CD14-positive monocyte (primary cell): ENCODE measurements around the gene BMP7. TPM values are rescaled to one million over a fixed set of nuclear protein-coding genes. Genes with fewer than 3 reads are reported as not detected.

ENCODE experiments used
- DNase-seq, 3 donors: peaks; one replicate each; pipeline ENCODE4 v3.0.0-alpha.2; 2011 to 2022
- H2AFZ ChIP-seq: 2 replicates; pipeline ENCODE4 v1.6.0; 2012; ENCODE audit warnings: mild to moderate bottlenecking, low read depth, low read length, inconsistent platforms; ENCODE audit not compliant: insufficient read depth, poor library complexity, severe bottlenecking
- H3K27ac ChIP-seq, 2 donors: 1 replicate in 1 of 2; 2 replicates in 1 of 2; pipeline ENCODE4 v1.5.1; 2012 to 2013; ENCODE audit warnings: low read length in 2 of 2, control low read depth in 1 of 2, inconsistent platforms in 1 of 2, low read depth in 1 of 2, mild to moderate bottlenecking in 1 of 2
- H3K27me3 ChIP-seq, 2 donors: one replicate each; pipeline versions ENCODE4 v1.6.0 to v1.6.1; 2011 to 2013; ENCODE audit warnings: low read length in 2 of 2; ENCODE audit not compliant: control insufficient read depth in 2 of 2, insufficient read depth in 2 of 2
- H3K36me3 ChIP-seq, 2 donors: replicated peaks in 1 of 2; 1 replicate in 1 of 2; 2 replicates in 1 of 2; pipeline versions ENCODE4 v1.5.1 to v1.6.1; 2012 to 2013; ENCODE audit warnings: low read length in 2 of 2, control low read depth in 1 of 2, inconsistent platforms in 1 of 2, mild to moderate bottlenecking in 1 of 2; ENCODE audit not compliant: insufficient read depth in 2 of 2, control insufficient read depth in 1 of 2
- H3K4me1 ChIP-seq, 2 donors: 1 replicate in 1 of 2; 2 replicates in 1 of 2; pipeline versions ENCODE4 v1.5.1 to v1.6.1; 2012 to 2013; ENCODE audit warnings: low read length in 2 of 2, control low read depth in 1 of 2, inconsistent platforms in 1 of 2, mild to moderate bottlenecking in 1 of 2, moderate library complexity in 1 of 2; ENCODE audit not compliant: insufficient read depth in 2 of 2, control insufficient read depth in 1 of 2
- H3K4me2 ChIP-seq: replicated peaks from 2 replicates; pipeline ENCODE3; 2012; ENCODE audit warnings: low read length, moderate library complexity, mild to moderate bottlenecking; ENCODE audit not compliant: poor library complexity, severe bottlenecking; ENCODE audit errors: extremely low read depth
- H3K4me3 ChIP-seq, 3 experiments: fragments of 200-600 bp in 1 of 3; sonication (generic) in 1 of 3; replicated peaks in 1 of 3; 1 replicate in 2 of 3; 2 replicates in 1 of 3; pipeline ENCODE4 v1.5.1; 2011 to 2013; ENCODE audit warnings: low read length in 3 of 3, mild to moderate bottlenecking in 3 of 3, control low read depth in 2 of 3, low read depth in 2 of 3, inconsistent platforms in 1 of 3, moderate library complexity in 1 of 3
- H3K79me2 ChIP-seq: 2 replicates; pipeline ENCODE4 v1.6.0; 2012; ENCODE audit warnings: mild to moderate bottlenecking, control low read depth, inconsistent platforms, low read length, moderate library complexity; ENCODE audit not compliant: insufficient read depth
- H3K9ac ChIP-seq: 2 replicates; pipeline ENCODE4 v1.6.0; 2017; ENCODE audit warnings: low read length, mild to moderate bottlenecking; ENCODE audit not compliant: insufficient read depth, poor library complexity, severe bottlenecking
- H3K9me3 ChIP-seq, 2 donors: replicated peaks in 1 of 2; 1 replicate in 1 of 2; 2 replicates in 1 of 2; pipeline versions ENCODE4 v1.5.1 to v1.6.1; 2012 to 2013; ENCODE audit warnings: low read length in 2 of 2, control low read depth in 1 of 2; ENCODE audit not compliant: control insufficient read depth in 1 of 2, insufficient read depth in 1 of 2
- H4K20me1 ChIP-seq: 2 replicates; pipeline ENCODE4 v1.6.0; 2012; ENCODE audit warnings: mild to moderate bottlenecking, low read length, control low read depth, moderate library complexity; ENCODE audit not compliant: insufficient read depth
- H3K27ac Mint-ChIP-seq, 7 donors: one replicate each; pipeline ENCODE4 v1.8.0; 2020; ENCODE audit warnings: mild to moderate bottlenecking in 7 of 7, mixed read lengths in 7 of 7, moderate library complexity in 6 of 7, inconsistent platforms in 2 of 7
- H3K27me3 Mint-ChIP-seq, 3 donors: one replicate each; pipeline ENCODE4 v1.8.0; 2021 to 2022; ENCODE audit warnings: low read depth in 3 of 3, mild to moderate bottlenecking in 3 of 3, mixed read lengths in 3 of 3, moderate library complexity in 3 of 3, inconsistent platforms in 1 of 3
- H3K36me3 Mint-ChIP-seq, 2 donors: one replicate each; pipeline ENCODE4 v1.8.0; 2020; ENCODE audit warnings: mixed read lengths in 2 of 2, inconsistent platforms in 1 of 2, mild to moderate bottlenecking in 1 of 2
- H3K4me1 Mint-ChIP-seq: one replicate; pipeline ENCODE4 v1.8.0; 2020; ENCODE audit warnings: mild to moderate bottlenecking, mixed read lengths
- H3K4me3 Mint-ChIP-seq, 2 donors: one replicate each; pipeline ENCODE4 v1.8.0; 2020; ENCODE audit warnings: mild to moderate bottlenecking in 2 of 2, mixed read lengths in 2 of 2, moderate library complexity in 1 of 2
- H3K9me3 Mint-ChIP-seq, 7 donors: one replicate each; pipeline ENCODE4 v1.8.0; 2020 to 2022; ENCODE audit warnings: mixed read lengths in 7 of 7, mild to moderate bottlenecking in 6 of 7, moderate library complexity in 6 of 7, inconsistent platforms in 2 of 7
- CTCF ChIP-seq: fragments of 200-600 bp; IDR thresholded peaks from one replicate; pipeline ENCODE4 v1.8.0; 2022; ENCODE audit warnings: antibody characterized with exemption, mild to moderate bottlenecking
- WGBS: methylation state at CpG from one replicate; pipeline ENCODE4 v1.1.5; 2013; ENCODE audit warnings: missing lambda C conversion rate; ENCODE audit not compliant: insufficient coverage; 5-methylcytosine and 5-hydroxymethylcytosine counted together
- intact Hi-C, 2 donors: fragments of 100-400 bp; cut with micrococcal nuclease; formaldehyde crosslinking; loops; one replicate each; pipeline versions ENCODE4 v1.15.0 to v1.15.1; 2023
- polyA plus RNA-seq, 3 donors: library from polyadenylated mRNA; depleted of rRNA in 1 of 3; unstranded in 2 of 3; stranded (reverse) in 1 of 3; fragments of 300-500 nt in 2 of 3; fragments of >200 nt in 1 of 3; fragmentation: Illumina TruSeq in 2 of 3; gene quantifications; 1 replicate in 2 of 3; 2 replicates in 1 of 3; pipeline ENCODE4 v1.2.3, GENCODE V29; 2012 to 2021

The BMP7 gene
- polyA plus RNA-seq, 3 donors: not detected

- intact Hi-C loops: no loop called here
- WGBS: 88% methylated on average over 1 of the region's 5 CpGs
- Histone ChIP-seq H3K4me1 (no peaks in the 10 kb centered on the region), H3K27ac (no peak overlapping the region), H3K79me2 (no peaks in the 10 kb centered on the region), H3K9me3 (no peaks in the 10 kb centered on the region), H3K4me2 (no peak overlapping the region), H3K27me3 (no peaks in the 10 kb centered on the region), H3K9ac (no peak overlapping the region), H3K36me3 (no peaks in the 10 kb centered on the region), H4K20me1 (no peaks in the 10 kb centered on the region), H2AFZ (no peak overlapping the region), H3K4me3 (no peak overlapping the region)
- Mint-ChIP-seq H3K4me3 (no peak overlapping the region), H3K27ac (no peak overlapping the region), H3K9me3 (peaks cover 0 to 3% (median 0%) of the 10 kb centered on the region in 7 donors), H3K4me1 (no peaks in the 10 kb centered on the region), H3K27me3 (peaks cover 3 to 9% (median 9%) of the 10 kb centered on the region in 3 donors), H3K36me3 (no peaks in the 10 kb centered on the region)
- no peak for TF ChIP-seq CTCF
- no peak for DNase-seq
Measured at GRCh38 chr20:57313230-57313629, 46.8 kb upstream of the BMP7 start.

GRCh38 chr20:57312138-57312537 lies 45.7 kb upstream of the BMP7 start:
- H3K4me2 ChIP-seq: no peak overlapping the region
- no peaks in the 10 kb centered on the region for H3K27me3 ChIP-seq
- H3K4me3 Mint-ChIP-seq: no peak overlapping the region
- no peak for TF ChIP-seq CTCF
- H3K36me3 ChIP-seq: no peaks in the 10 kb centered on the region
- 91% methylated on average over 6 of the region's 6 CpGs for WGBS
- no peak overlapping the region for H3K27ac ChIP-seq
- peaks cover 0 to 9% (median 6%) of the 10 kb centered on the region in 3 donors for H3K27me3 Mint-ChIP-seq
- H2AFZ ChIP-seq: no peak overlapping the region
- intact Hi-C loops: no loop called here
- H3K4me3 ChIP-seq: no peak overlapping the region
- no peak overlapping the region for H3K9ac ChIP-seq
- H4K20me1 ChIP-seq: no peaks in the 10 kb centered on the region
- no peaks in the 10 kb centered on the region for H3K4me1 Mint-ChIP-seq
- peaks cover 0 to 4% (median 0%) of the 10 kb centered on the region in 7 donors for H3K9me3 Mint-ChIP-seq
- no peak for DNase-seq
- H3K36me3 Mint-ChIP-seq: no peaks in the 10 kb centered on the region
- H3K9me3 ChIP-seq: no peaks in the 10 kb centered on the region
- H3K79me2 ChIP-seq: no peaks in the 10 kb centered on the region
- no peaks in the 10 kb centered on the region for H3K4me1 ChIP-seq
- no peak overlapping the region for H3K27ac Mint-ChIP-seq
